Astrocyte (in vitro differentiated cells and primary cell): ENCODE data around the gene TMC2. TPM values are rescaled to one million over a fixed set of nuclear protein-coding genes. Genes with fewer than 3 reads are reported as not detected.

Source experiments
- DNase-seq: peaks from one replicate; pipeline ENCODE4 v3.0.0-alpha.2; 2010; ENCODE audit warnings: low read depth
- FAIRE-seq: peaks from 2 replicates; lab custom pipeline; 2011; peaks lifted over from hg19 to GRCh38; lab: Jason Lieb, UNC
- H2AFZ ChIP-seq: 2 replicates; pipeline ENCODE4 v1.6.0; 2012; ENCODE audit warnings: low read depth, low read length, inconsistent platforms
- H3K27ac ChIP-seq: 2 replicates; pipeline ENCODE4 v1.5.1; 2011; ENCODE audit warnings: low read depth, low read length, inconsistent platforms
- H3K27me3 ChIP-seq: 2 replicates; pipeline ENCODE4 v1.6.0; 2011; ENCODE audit warnings: low read length, inconsistent platforms; ENCODE audit not compliant: insufficient read depth
- H3K36me3 ChIP-seq: 2 replicates; pipeline ENCODE4 v1.5.1; 2011; ENCODE audit warnings: low read length, inconsistent platforms; ENCODE audit not compliant: insufficient read depth
- H3K4me1 ChIP-seq: 2 replicates; pipeline ENCODE4 v1.5.1; 2011; ENCODE audit warnings: low read length, inconsistent platforms; ENCODE audit not compliant: insufficient read depth
- H3K4me2 ChIP-seq: 2 replicates; pipeline ENCODE4 v1.6.0; 2012; ENCODE audit warnings: low read length, inconsistent platforms
- H3K4me3 ChIP-seq: 2 replicates; pipeline ENCODE4 v1.5.1; 2011; ENCODE audit warnings: low read depth, mild to moderate bottlenecking, low read length, inconsistent platforms; ENCODE audit not compliant: insufficient read depth
- H3K79me2 ChIP-seq: 2 replicates; pipeline ENCODE4 v1.6.0; 2012; ENCODE audit warnings: mild to moderate bottlenecking, low read length, inconsistent platforms; ENCODE audit not compliant: insufficient read depth
- H3K9ac ChIP-seq: 2 replicates; pipeline ENCODE4 v1.6.0; 2012; ENCODE audit warnings: mild to moderate bottlenecking, low read length, inconsistent platforms
- H3K9me3 ChIP-seq: 2 replicates; pipeline ENCODE4 v1.5.1; 2012; ENCODE audit warnings: low read depth, mild to moderate bottlenecking, low read length, inconsistent platforms; ENCODE audit not compliant: insufficient read depth
- H4K20me1 ChIP-seq: 2 replicates; pipeline ENCODE4 v1.6.0; 2012; ENCODE audit warnings: low read length, inconsistent platforms; ENCODE audit not compliant: insufficient read depth
- H3K27ac Mint-ChIP-seq: one replicate; pipeline ENCODE4 v1.8.0; 2021; ENCODE audit warnings: mild to moderate bottlenecking, mixed read lengths; ENCODE audit not compliant: unreplicated experiment
- H3K27me3 Mint-ChIP-seq: one replicate; pipeline ENCODE4 v1.8.0; 2021; ENCODE audit warnings: low read depth, mixed read lengths; ENCODE audit not compliant: unreplicated experiment
- H3K36me3 Mint-ChIP-seq: one replicate; pipeline ENCODE4 v1.8.0; 2021; ENCODE audit warnings: low read depth, mixed read lengths; ENCODE audit not compliant: unreplicated experiment
- H3K4me1 Mint-ChIP-seq: one replicate; pipeline ENCODE4 v1.8.0; 2021; ENCODE audit warnings: low read depth, mixed read lengths; ENCODE audit not compliant: unreplicated experiment
- H3K4me3 Mint-ChIP-seq: one replicate; pipeline ENCODE4 v1.8.0; 2021; ENCODE audit warnings: mild to moderate bottlenecking, moderate library complexity, mixed read lengths; ENCODE audit not compliant: unreplicated experiment
- H3K9me3 Mint-ChIP-seq: one replicate; pipeline ENCODE4 v1.8.0; 2021; ENCODE audit warnings: mild to moderate bottlenecking, mixed read lengths; ENCODE audit not compliant: unreplicated experiment
- CTCF ChIP-seq: IDR thresholded peaks from 2 replicates; pipeline ENCODE4 v1.5.1; 2011; ENCODE audit warnings: low read depth, mild to moderate bottlenecking, inconsistent platforms, low read length, moderate library complexity; ENCODE audit not compliant: insufficient read depth
- EZH2 ChIP-seq: IDR thresholded peaks from 2 replicates; pipeline ENCODE4 v1.6.1; 2012; ENCODE audit warnings: mild to moderate bottlenecking, low read length, inconsistent platforms; ENCODE audit not compliant: insufficient read depth
- total RNA-seq: library from RNA; stranded (reverse); gene quantifications from 2 replicates; pipeline ENCODE4 v1.2.1, GENCODE V29; 2021

Gene TMC2
- total RNA-seq, 1 donor from 2014 or later, result not detected

GRCh38 chr20:2515203-2515602 lies 21.2 kb upstream of the TMC2 start:
- no peak overlapping the region for H3K4me3 ChIP-seq
- no peak for DNase-seq
- no peak overlapping the region for H3K4me2 ChIP-seq
- Mint-ChIP-seq H3K4me1 (peaks cover 3% of the 10 kb centered on the region), H3K27ac (no peak overlapping the region), H3K4me3 (no peak overlapping the region), H3K9me3 (peaks cover 3% of the 10 kb centered on the region), H3K27me3 (peaks cover 43% of the 10 kb centered on the region), H3K36me3 (no peaks in the 10 kb centered on the region)
- no peaks in the 10 kb centered on the region for H4K20me1 ChIP-seq
- no peak overlapping the region for H3K9ac ChIP-seq
- no peaks in the 10 kb centered on the region for H3K36me3 ChIP-seq
- H3K4me1 ChIP-seq, result no peaks in the 10 kb centered on the region
- no peak for FAIRE-seq
- no peaks in the 10 kb centered on the region for H3K79me2 ChIP-seq
- no peak overlapping the region for H3K27ac ChIP-seq
- no peaks in the 10 kb centered on the region for H3K9me3 ChIP-seq
- no peaks in the 10 kb centered on the region for H3K27me3 ChIP-seq
- TF ChIP-seq CTCF (no peak), EZH2 (no peak)
- H2AFZ ChIP-seq, result no peak overlapping the region

GRCh38 chr20:2516399-2516798 lies 20.0 kb upstream of the TMC2 start:
- Mint-ChIP-seq H3K4me1 (peaks cover 3% of the 10 kb centered on the region), H3K9me3 (peaks cover 3% of the 10 kb centered on the region), H3K4me3 (no peak overlapping the region), H3K27me3 (peaks cover 45% of the 10 kb centered on the region), H3K36me3 (no peaks in the 10 kb centered on the region), H3K27ac (no peak overlapping the region)
- no peak for DNase-seq
- Histone ChIP-seq H3K27me3 (no peaks in the 10 kb centered on the region), H3K27ac (no peak overlapping the region), H3K4me1 (no peaks in the 10 kb centered on the region), H4K20me1 (no peaks in the 10 kb centered on the region), H2AFZ (no peak overlapping the region), H3K9me3 (no peaks in the 10 kb centered on the region), H3K79me2 (no peaks in the 10 kb centered on the region), H3K4me3 (no peak overlapping the region), H3K9ac (no peak overlapping the region), H3K36me3 (no peaks in the 10 kb centered on the region), H3K4me2 (no peak overlapping the region)
- no peak for TF ChIP-seq EZH2
- TF ChIP-seq CTCF, result no peak
- no peak for FAIRE-seq

DNA sequence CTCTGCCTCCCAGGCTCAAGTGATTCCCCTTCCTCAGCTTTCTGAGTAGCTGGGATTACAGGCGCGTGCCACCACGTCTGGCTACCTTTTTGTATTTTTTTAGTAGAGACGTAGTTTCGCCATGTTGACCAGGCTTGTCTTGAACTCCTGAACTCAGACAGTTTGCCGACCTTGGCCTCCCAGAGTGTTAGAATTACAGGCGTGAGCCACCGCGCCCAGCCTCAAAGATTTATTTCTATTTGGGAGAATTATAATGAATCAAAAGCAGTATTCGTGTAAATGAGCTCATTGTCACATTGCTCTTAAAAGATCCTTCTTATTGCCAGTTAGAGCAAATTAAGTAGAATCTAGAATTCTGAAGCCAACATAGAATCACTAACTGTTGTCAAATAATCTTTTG lies 18.3 kb upstream of the TMC2 start:
- no peak for TF ChIP-seq CTCF
- no peak for TF ChIP-seq EZH2
- Histone ChIP-seq H2AFZ (no peak overlapping the region), H4K20me1 (no peaks in the 10 kb centered on the region), H3K36me3 (no peaks in the 10 kb centered on the region), H3K4me3 (no peak overlapping the region), H3K4me1 (no peaks in the 10 kb centered on the region), H3K27me3 (no peaks in the 10 kb centered on the region), H3K4me2 (no peak overlapping the region), H3K9ac (no peak overlapping the region), H3K9me3 (no peaks in the 10 kb centered on the region), H3K79me2 (no peaks in the 10 kb centered on the region), H3K27ac (no peak overlapping the region)
- peaks cover 3% of the 10 kb centered on the region for H3K4me1 Mint-ChIP-seq
- H3K4me3 Mint-ChIP-seq, result no peak overlapping the region
- H3K9me3 Mint-ChIP-seq, result peaks cover 3% of the 10 kb centered on the region
- DNase-seq, result no peak
- no peaks in the 10 kb centered on the region for H3K36me3 Mint-ChIP-seq
- FAIRE-seq, result no peak
- H3K27ac Mint-ChIP-seq, result no peak overlapping the region
- H3K27me3 Mint-ChIP-seq, result peaks cover 38% of the 10 kb centered on the region
